Stimulated activated CD8-positive, alpha-beta memory T cell treated with anti-CD3 and anti-CD28 coated beads, Interleukin-7, amount 100 ng/mL, for 1 hour (primary cell): Measurements from ENCODE around the gene SCG5.
A peak's percentile ranks its signal among the peaks of the same experiment; 100 is the strongest.
"Not testable (repeated sequence)": the region's sequence is repeated elsewhere in the genome, so short reads cannot be mapped to it uniquely, and the experiment has no call there.

Experiments used
- DNase-seq, 2 donors: peaks; one replicate each; pipeline ENCODE4 v3.0.0-alpha.2; 2020; ENCODE audit warnings: low read depth in 2 of 2

SCG5 gene, protein sequence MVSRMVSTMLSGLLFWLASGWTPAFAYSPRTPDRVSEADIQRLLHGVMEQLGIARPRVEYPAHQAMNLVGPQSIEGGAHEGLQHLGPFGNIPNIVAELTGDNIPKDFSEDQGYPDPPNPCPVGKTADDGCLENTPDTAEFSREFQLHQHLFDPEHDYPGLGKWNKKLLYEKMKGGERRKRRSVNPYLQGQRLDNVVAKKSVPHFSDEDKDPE

DNA sequence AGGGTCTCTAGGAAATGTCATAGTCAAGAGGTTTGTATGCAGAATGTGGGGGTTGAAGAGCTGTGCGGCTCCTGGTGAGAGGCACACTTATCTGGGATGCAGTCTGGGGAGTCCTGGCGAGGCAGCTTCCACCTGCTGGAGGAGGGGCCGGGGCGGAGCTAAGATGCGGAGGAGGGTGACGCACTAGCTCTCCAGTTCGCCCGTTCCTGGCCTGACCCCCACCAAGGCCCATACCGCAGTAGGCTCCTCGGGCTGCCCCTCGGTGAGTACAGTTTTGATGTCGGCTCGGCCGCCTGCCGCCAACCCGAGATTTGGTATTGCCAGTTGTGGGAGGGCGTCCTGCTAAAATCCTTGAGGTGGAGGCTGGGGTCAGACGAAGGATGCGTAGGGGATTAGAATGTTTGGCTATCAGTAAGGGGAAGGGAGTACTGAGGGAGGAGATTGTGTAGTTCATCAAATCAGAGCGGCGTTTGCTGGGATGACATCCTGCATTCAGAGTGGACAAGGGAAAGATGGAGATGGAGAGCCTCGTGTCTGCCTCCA lies at the start of gene SCG5:
Gene SCG5, plus strand, starts transcription at position 194 of the 543 bp plus-strand sequence. CDS start 1,883 bp downstream, outside the sequence.
- DNase-seq, result no peak

DNA sequence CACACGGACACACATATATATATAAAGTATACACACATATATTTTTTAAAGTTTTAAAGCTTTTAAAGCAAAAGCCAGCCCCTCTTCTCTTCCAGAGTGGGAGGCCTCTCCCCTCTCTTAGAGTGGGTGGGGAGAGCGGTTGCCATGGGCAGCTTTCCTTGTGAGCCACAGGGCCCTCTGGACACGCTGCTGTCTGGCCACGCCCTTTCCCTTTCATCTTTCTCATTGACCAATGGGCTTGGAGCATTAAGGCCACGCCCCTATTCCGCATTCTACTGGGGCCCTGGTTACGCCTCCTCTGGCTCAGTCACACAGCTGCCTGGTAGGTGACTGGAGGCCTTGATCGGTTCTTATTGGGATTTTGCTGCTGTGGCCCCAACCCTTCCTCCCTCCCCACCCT lies 48.4 kb upstream of the SCG5 start, which contains the start of gene GOLGA8N:
Gene GOLGA8N, plus strand, starts transcription at position 306 of the 400 bp plus-strand sequence.
- DNase-seq, result not testable (repeated sequence)

DNA sequence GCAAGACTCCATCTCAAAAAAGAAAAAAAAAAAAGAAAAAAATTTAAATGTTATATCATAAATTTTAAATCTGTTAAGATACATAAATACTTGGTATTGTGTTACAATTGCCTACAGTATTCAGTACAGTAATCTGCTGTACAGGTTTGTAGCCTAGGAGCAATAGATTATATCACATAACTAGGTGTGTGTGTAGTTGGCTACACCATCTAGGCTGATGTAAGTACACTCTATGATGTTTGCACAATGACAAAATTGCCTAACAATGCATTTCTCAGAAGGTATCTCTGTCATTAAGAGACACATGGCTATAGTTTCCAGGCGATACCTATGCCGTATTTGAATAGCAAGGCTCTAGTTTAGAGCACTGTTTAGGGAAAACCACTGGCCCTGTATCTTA lies 32.0 kb upstream of the SCG5 start:
- not testable (repeated sequence) for DNase-seq

DNA sequence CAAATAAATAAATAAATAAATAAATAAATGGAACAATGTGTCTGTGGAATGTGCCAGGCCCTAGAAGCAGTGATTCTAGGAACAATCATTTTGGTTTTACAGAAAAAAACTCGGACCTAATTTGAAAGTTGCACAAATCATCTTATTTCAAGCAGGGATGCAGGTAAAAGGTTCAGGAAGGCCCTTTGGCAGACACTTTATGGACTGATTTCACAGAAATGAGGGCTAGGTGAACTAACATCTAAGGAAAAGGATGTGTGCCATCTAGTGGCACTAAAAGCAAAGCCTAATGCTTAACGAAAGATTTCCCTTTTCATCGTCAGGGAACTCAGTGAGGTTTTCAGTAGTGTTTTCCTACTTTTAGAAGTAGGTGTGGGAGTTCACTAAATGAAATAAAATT lies 30.8 kb upstream of the SCG5 start:
- not testable (repeated sequence) for DNase-seq

DNA sequence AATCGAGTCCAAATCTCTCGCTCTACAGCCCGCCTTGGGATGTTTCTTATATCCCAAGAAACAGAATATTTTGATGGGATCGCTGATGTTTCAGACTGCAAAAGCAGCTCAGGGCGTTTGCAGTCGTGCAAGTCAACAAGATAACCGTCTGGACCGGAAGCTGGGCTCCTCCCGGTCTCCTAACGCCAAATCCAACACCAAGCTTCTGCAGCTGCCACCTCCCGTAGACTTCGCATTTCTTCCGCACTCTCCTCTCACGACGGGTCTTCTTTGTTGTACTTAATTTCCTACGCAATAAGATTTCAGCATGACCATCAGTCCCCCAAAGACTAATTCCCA lies 26.8 kb upstream of the SCG5 start:
- not testable (repeated sequence) for DNase-seq

DNA sequence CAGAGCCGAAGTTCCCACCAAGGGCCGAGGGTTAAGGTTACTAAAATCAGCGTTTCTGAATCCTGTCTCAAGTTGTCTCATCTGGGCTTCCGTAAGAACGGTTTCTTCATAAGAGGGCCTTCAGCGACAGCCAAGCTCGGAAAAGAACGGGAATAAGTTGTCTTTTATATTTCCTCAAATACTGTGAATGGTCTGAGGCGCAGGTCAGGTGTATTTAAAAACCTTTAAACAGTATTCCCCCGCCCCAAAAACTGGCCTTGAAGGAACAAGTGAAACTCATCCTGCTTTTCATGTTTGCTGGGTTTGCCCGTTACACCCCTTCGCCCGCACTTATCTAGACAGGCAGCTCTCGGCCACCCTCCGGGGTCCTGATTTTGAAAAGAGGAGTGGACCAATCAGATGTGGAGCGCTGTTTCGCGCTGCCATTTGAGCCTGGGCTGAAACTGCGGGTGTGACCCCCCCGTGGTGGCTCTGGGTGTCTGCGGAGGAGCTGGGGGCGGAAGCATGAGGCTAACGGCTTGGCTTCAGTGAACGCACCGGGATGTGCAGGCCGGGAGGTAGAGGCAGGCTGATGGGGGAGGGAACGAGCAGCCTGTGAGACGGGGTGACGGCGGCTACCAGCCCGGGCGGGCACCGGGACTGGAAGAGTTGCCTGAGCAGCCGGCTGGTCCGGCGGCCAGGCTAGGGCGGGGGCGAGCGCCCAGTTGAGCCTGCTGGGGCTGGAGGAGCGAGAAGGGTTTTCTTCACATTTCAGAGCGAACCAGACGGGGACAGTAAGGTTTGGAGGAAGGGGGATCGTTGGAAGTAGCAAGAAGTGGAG lies 26.2 kb upstream of the SCG5 start, which contains the start of gene ARHGAP11A:
Gene ARHGAP11A, plus strand, starts transcription at position 454 of the 820 bp plus-strand sequence. CDS start 708 bp downstream, outside the sequence.
- peak; percentile 54 to 59 for DNase-seq

DNA sequence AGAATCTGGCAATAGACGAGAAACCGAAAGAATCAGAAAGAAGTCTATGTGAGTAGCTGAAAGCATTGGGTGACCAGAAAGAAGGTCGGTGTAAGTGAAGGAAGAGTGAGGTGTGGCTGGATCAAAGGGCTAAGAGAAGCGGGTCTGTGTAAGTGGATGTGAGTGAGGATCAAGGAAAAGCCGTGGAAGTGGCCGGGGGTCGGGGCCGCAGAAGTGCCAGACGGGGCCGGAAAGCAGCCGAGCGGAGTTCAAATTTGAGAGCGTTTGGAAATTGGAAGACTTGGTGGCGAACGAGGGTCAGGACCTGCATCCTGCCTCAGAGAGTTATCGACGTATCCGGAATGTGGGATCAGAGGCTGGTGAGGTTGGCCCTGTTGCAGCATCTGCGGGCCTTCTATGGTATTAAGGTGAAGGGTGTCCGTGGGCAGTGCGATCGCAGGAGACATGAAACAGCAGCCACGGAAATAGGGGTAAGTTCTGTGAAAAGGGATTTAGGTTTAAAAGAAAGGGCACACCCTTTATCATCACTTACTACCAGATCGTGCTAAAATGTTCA lies 25.6 kb upstream of the SCG5 start:
- DNase-seq, result not testable (repeated sequence)

DNA sequence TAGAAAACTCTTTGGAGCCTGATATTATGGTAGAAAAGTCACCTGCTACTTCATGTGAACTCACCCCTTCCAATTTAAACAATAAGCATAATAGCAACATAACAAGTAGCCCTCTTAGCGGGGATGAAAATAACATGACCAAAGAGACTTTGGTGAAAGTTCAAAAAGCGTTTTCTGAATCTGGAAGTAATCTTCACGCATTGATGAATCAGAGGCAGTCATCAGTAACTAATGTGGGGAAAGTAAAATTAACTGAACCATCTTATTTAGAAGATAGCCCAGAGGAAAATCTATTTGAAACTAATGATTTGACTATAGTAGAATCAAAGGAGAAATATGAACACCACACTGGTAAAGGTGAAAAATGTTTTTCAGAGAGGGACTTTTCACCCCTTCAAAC lies 5.1 kb upstream of the SCG5 start:
- no peak for DNase-seq

DNA sequence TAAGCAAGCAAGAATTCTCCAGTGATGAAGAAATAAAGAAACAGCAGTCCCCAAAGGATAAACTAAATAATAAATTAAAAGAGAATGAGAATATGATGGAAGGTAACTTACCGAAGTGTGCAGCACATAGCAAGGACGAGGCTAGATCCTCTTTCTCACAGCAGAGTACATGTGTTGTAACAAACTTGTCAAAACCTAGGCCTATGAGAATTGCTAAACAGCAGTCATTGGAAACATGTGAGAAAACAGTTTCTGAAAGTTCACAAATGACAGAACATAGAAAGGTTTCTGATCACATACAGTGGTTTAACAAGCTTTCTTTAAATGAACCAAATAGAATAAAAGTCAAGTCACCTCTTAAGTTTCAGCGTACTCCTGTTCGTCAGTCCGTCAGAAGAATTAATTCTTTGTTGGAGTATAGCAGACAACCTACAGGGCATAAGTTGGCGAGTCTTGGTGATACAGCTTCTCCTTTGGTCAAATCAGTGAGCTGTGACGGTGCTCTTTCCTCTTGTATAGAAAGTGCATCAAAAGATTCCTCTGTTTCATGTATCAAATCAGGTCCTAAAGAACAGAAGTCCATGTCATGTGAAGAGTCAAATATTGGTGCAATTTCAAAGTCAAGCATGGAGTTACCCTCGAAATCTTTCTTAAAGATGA lies 4.5 kb upstream of the SCG5 start:
- DNase-seq, result no peak

DNA sequence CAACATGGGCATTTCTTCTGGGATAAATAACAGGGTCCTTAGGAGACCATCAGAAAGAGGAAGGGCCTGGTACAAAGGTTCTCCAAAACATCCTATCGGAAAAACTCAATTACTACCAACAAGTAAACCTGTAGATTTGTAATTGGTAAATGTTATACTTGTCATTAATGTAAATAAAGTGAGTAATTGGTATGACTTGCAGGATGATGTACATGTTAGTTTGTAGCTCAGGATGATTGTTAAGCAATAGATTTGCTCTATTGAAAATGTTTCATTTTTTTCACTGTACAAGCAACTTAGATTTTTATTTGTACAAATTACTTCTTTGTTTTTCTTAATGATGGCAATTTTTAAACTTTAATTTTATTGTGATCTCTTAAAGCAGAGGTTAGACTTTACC lies 3.8 kb upstream of the SCG5 start:
- DNase-seq, result no peak

DNA sequence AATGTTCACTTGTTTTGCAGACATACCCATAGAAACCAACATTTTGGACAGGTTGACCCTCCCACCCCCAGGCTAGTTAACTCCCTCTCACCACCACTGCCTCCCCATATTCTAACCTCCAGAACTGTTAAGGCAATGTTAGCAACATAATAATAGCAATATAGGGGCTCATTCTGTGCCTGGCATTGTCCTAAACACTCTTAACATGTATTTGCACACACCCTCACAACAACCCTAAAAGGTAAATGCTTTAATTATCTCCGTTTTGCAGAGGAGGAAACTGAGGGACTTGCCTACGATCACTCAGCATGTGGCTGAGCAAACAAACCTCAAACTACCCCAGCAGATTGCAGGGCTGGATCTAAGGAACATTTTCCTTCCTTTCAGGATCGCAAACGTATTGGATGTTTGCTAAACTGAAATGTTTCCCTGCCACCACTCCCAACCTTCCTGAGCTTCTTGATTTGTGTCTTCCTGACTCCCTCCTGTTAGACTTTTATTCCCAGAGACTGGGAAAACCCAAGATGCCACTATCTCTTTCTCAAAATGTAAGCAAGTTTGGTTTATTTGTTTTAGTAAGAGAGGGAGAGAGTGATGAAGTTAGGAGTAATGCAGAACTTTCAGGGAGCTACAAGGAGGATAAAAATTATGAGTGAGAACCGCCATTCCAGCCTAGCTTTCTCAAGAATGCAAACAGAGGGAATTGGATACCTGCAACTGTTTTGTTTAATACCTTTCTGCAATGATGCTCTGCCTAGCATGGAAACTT lies 1.3 kb downstream of the SCG5 start:
- no peak for DNase-seq

DNA sequence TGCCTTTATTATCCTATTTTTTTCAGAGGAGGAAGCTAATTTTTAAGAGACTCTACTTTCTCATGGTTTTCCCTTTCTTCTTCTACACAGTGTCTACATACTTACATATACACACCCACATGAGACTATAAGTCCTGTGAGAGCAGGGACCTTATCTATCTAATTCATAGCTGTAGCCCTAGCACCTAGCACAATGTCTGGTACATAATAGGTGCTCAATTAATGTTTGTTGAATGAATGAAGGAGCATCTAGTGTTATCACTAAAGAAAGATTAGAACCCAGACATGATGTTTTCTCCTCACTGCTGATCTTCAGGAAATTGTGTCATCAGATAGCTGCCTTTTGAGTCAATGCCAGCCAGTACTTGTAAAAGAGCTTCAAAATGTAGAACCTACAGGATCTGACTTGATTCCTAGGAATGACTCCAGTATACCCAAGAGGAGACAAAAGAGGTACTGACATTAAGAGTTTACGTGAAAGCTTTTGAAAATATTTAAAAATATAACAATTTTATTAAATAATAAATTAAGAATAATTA lies 2.5 kb downstream of the SCG5 start:
- DNase-seq, result no peak

DNA sequence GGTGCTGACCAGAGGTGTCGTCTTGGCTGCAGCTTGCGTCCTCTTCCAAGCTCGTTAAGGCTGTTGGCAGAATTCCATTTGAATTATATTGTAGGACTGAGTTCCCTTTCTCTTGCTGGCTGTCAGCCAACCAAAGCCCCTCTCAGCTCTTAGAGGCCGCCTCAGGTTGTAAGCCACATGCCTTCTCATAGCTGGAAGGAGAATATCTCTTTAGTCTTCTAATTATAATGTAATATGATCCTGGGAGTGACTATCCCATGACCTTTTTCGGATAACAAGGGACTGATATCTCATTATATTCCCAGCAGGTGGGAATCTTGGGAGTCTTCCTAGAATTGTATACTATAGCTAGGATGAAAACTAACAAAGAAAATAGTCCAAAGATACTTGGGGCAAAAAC lies 4.8 kb downstream of the SCG5 start:
- DNase-seq, result no peak

DNA sequence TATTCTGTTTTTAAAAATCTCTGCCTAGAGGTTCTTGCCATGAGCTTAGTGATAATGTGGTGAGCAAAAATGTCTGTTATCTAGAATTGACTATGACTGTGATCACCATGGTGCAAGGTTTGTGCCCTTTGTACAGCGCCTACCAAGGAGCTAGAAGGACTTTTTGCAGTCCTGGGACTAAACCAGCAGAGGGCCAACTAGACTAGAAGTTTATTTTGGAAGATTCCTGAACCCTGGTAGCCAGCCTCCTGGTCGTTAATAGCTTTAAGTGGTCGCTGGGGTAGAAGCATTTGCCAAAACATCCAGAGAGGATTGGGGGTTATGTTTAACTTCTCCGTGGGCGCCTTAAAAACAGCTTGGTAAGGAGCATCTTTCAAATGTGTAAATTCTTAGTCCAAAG lies 7.8 kb downstream of the SCG5 start:
- DNase-seq, result no peak

DNA sequence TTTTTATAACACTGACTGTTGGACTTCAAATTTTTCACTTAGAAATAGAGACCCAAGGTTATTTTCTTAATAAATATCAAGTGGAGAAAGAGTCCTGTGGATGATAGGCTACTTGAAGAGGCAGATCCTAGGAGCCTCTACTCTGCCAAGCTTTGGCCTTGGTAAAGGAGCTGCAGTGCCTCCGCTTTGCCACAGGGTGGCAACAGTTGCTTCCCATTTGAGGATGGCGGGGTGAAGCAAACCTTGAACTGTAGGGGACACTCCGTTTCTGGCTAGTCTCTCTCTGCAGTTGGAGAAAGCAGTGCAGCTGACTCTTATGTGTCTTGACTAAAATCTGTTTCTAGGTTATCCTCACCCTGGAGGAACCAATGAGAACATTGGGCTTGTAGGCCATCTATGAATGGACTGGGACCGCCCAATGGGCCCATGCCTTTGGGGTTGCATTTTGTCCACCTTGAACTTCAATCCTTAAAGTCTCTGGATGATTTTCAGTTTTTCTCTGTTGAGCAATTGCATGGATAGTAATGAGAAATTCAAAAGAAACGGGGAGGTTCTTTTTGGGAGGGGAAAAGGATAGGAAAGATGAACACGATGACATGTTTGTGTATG lies 9.8 kb downstream of the SCG5 start:
- peak in 1 of 2 donors; percentile 16 for DNase-seq

DNA sequence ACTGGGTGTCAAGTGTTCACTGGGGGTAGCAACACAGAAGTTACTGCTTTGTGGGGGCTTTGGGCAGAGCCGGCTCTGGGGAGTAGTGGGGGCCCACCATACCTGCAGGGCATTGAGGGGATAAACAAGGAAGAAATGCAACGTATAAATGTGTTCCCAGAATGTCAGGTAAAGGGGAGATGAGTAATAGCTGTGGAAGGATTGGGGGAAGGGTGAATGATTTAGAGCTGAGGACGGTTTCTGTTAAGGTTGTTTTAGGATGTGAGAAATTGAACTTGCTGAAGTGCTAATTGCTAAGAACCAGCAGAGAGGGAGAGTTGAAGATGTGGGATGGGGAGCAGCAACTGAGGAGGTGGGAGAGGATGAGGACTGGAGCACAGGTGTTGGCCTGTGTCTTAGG lies 10.7 kb downstream of the SCG5 start:
- no peak for DNase-seq

DNA sequence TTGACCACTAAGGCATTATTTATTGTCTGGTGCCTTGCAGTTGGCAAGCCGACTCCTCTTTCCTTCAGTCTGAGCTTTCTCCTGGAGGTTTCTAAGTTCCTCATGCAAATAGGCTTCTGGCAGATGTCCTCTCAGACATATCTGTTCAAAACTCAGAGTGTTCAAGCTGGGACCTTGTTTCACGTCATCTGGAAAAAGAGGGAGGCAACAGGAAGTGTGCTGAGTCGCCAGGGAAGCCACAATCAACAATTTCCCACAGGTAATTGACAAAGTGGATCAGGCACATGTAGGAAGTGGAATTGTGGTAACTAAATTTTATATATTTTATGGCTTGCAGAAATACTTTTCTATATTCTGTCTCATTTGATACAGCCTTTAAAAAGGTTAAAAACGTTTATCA lies 14.6 kb downstream of the SCG5 start:
- no peak for DNase-seq

DNA sequence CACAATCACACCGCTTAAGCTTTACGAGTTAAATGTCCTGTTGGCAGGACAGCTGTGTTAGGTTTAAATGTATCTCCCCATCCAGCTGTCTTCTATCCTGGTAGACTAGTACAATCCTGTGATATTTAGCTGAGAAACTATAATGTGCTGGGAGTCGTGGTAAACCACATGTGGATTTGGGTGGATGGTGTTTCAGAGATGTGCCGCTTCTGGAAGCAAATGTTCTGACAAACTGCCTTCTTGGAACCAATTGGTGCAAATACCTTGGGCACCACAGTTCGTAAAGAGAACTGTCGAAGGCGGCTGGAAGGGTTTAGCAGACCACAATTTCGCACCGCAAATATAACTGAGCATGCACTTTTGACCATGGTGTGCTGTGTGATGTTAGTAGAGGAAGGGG lies 15.0 kb downstream of the SCG5 start:
- DNase-seq, result no peak

DNA sequence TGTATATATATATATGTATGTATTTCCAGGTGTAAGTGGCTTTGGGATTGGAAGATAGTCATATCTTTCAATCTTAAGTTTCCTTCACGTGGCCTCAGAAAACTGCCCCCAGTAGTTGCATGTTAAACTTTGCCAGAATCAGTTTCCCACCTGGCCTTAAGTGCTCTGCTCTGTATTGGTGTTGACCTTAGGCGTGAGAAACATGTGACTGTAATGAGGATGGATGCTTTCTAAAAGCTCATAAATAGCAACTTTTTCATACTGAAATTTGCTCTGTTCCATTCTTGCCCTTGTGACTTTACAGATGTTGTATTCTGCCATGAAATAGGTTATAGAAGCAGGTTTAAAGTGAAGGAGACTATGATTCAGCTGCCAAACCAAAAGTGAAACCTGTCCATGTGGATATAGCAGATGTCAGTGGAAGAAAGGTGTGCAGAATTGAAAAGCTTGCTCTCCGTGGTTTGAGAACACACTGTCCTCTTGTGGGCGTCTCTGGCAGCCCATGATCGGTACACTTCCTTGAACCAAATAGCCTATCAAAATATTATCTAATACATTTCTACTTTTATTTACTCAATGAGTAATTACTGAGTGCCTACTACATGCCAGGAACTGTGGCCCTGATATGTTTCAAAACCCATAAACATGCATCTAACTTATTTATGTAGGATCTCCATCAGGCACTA lies 15.8 kb downstream of the SCG5 start:
- DNase-seq, result no peak

DNA sequence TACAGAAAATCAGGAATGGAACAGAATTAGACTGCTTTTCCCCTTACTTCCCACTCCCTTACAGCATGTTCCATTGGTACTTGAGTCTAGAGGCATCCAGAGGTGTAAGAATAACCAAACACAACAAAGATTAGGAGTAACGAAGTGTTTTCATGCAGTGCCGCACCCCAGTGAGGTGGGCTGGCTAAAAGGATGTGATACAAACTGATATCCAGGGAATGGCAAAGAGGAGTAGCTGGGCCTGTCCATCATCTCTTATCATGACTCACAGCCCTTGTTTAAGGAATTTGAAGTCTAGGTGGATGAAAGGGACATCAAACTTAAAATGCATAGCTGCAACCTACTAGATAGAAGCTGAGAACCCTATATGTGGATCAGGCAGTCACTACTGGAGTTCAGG lies 16.4 kb downstream of the SCG5 start:
- DNase-seq, result no peak
